Measurements from ENCODE around the gene COA8. TPM values are rescaled to one million over a fixed set of nuclear protein-coding genes. Genes with fewer than 3 reads are reported as not detected.

COA8 gene
- total and polyA plus RNA-seq, 2 donors (not counting 3 experiments of a cell fraction or from before 2014, with no cell fraction given): 19.1 to 46.4 TPM

DNA sequence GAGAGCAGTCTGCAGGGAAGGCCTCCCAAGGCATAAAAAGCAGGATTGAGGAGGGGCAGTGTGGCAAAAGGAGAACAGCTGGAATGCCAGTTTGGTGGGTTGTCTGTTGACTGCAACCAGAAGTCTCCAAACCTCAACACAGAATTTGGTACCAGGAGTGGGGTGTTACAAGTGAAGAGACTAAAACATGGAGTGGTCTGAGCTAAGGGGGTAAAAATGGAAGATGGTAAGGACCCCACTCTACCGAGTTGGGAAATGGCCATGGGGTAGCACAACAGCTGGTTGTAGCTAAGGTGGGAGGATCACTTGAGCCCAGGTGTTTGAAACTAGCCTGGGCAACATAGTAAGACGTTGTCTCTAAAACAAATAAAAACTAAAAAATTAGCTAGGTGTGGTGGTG is 48.5 kb downstream of the COA8 start:
- H4K20me1 ChIP-seq (replicated peaks; ENCODE audit: control insufficient read depth, extremely low read depth, insufficient read depth, low read length): no peaks in the 10 kb centered on the region
- no peaks in the 10 kb centered on the region for H3K79me2 ChIP-seq (ENCODE audit: control insufficient read depth, insufficient read depth, low read length)
- no peak overlapping the region for H3K27ac ChIP-seq (ENCODE audit: insufficient read depth, low read depth, low read length)
- peaks cover 13% of the 10 kb centered on the region for H3K4me1 ChIP-seq (ENCODE audit: control insufficient read depth, extremely low read depth, insufficient read depth, low read length)
- intact Hi-C loops (cut with micrococcal nuclease): no loop called here
- H3K9me3 ChIP-seq (replicated peaks; ENCODE audit: control insufficient read depth, insufficient read depth, low read length): no peaks in the 10 kb centered on the region
- no peak overlapping the region for H2AFZ ChIP-seq (ENCODE audit: low read depth, low read length)
- H3K9me1 ChIP-seq (replicated peaks; ENCODE audit: control insufficient read depth, extremely low read depth, insufficient read depth, low read length): no peaks in the 10 kb centered on the region
- H3K4me2 ChIP-seq (ENCODE audit: insufficient read depth, low read length): no peak overlapping the region
- ChIA-PET CTCF (no interaction called here), POLR2A (no interaction called here)
- no peak for FAIRE-seq
- TF ChIP-seq FOS (IDR thresholded peaks at IDR 0.05; ENCODE audit: borderline replicate concordance, insufficient read depth, low read length) (no peak), JUN (IDR thresholded peaks at IDR 0.05; ENCODE audit: borderline replicate concordance, insufficient read depth, insufficient read length, low read depth) (no peak), GATA2 (IDR thresholded peaks at IDR 0.05; ENCODE audit: insufficient read depth, insufficient read length, low read depth, low read length) (no peak), EZH2 (IDR thresholded peaks at IDR 0.05; ENCODE audit: borderline replicate concordance, low read depth, low read length, severe bottlenecking) (no peak), MYC (IDR thresholded peaks at IDR 0.05; ENCODE audit: low read depth, low read length) (no peak), POLR2A (IDR thresholded peaks at IDR 0.05; ENCODE audit: low read depth, low read length) (no peak), POLR2AphosphoS5 (IDR thresholded peaks at IDR 0.05; ENCODE audit: insufficient read depth, low read depth, low read length) (no peak)
- TF ChIP-seq, protein P1, sequence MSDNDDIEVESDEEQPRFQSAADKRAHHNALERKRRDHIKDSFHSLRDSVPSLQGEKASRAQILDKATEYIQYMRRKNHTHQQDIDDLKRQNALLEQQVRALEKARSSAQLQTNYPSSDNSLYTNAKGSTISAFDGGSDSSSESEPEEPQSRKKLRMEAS (IDR thresholded peaks at IDR 0.05; ENCODE audit: insufficient read depth, insufficient read length): no peak
- TF ChIP-seq, protein P2, sequence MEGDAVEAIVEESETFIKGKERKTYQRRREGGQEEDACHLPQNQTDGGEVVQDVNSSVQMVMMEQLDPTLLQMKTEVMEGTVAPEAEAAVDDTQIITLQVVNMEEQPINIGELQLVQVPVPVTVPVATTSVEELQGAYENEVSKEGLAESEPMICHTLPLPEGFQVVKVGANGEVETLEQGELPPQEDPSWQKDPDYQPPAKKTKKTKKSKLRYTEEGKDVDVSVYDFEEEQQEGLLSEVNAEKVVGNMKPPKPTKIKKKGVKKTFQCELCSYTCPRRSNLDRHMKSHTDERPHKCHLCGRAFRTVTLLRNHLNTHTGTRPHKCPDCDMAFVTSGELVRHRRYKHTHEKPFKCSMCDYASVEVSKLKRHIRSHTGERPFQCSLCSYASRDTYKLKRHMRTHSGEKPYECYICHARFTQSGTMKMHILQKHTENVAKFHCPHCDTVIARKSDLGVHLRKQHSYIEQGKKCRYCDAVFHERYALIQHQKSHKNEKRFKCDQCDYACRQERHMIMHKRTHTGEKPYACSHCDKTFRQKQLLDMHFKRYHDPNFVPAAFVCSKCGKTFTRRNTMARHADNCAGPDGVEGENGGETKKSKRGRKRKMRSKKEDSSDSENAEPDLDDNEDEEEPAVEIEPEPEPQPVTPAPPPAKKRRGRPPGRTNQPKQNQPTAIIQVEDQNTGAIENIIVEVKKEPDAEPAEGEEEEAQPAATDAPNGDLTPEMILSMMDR (IDR thresholded peaks at IDR 0.05; ENCODE audit: extremely low read depth in 1 of 2, insufficient read depth in 1 of 2, low read depth in 1 of 2, low read length in 2 of 2): no peak
- H3K36me3 ChIP-seq (ENCODE audit: control insufficient read depth in 2 of 2, extremely low read depth in 1 of 2, insufficient read depth in 2 of 2, low read length in 2 of 2): no peaks in the 10 kb centered on the region
- dilution Hi-C loops (cut with MboI; ENCODE audit: extremely low pct_ligation_motif_present, low sequenced_read_pairs): no loop called here
- DNase-seq (ENCODE audit: low read depth, low spot score): no peak
- no peak overlapping the region for H3K4me3 ChIP-seq (replicated peaks in 1 of 3; ENCODE audit: insufficient read depth in 1 of 3, low read depth in 1 of 3, low read length in 3 of 3)
- peaks cover 0 to 11% of the 10 kb centered on the region in 2 experiments for H3K27me3 ChIP-seq (ENCODE audit: control insufficient read depth in 2 of 2, insufficient read depth in 2 of 2, low read length in 2 of 2)
- H3K9ac ChIP-seq (replicated peaks; ENCODE audit: extremely low read depth, insufficient read depth, low read length): no peak overlapping the region
- no TSS peak for BruUV-seq (replicated peaks)
